ENCODE data around the gene ORM2. TPM values are rescaled to one million over a fixed set of nuclear protein-coding genes. Genes with fewer than 3 reads are reported as not detected.
A peak's percentile ranks its signal among the peaks of the same experiment; 100 is the strongest.

The ORM2 gene
- total RNA-seq, 1 donor from 2014 or later, result not detected

GRCh38 chr9:114370251-114370967 is 40.7 kb downstream of the ORM2 start:
- H3K27ac Mint-ChIP-seq (ENCODE audit: unreplicated experiment), result peak overlapping the region; percentile 49
- no peaks in the 10 kb centered on the region for H3K27me3 Mint-ChIP-seq (ENCODE audit: low read depth)

GRCh38 chr9:114370968-114371320 is 41.3 kb downstream of the ORM2 start:
- peak overlapping the region; percentile 49 for H3K27ac Mint-ChIP-seq (ENCODE audit: unreplicated experiment)

More at GRCh38 chr9:114370251-114370967, 40.7 kb downstream of the ORM2 start:
- peaks cover 37% of the 10 kb centered on the region for H3K4me1 Mint-ChIP-seq (ENCODE audit: low read depth)
- TF ChIP-seq CTCF (IDR thresholded peaks at IDR 0.05), result no peak
- no peaks in the 10 kb centered on the region for H3K9me3 Mint-ChIP-seq (ENCODE audit: low read depth)
- peak; percentile 40 for DNase-seq (ENCODE audit: low spot score)
- no peak overlapping the region for H3K4me3 Mint-ChIP-seq (ENCODE audit: unreplicated experiment)
- peaks cover 29% of the 10 kb centered on the region for H3K36me3 Mint-ChIP-seq (ENCODE audit: low read depth)

GRCh38 chr9:114371343-114371944 is 41.8 kb downstream of the ORM2 start:
- DNase-seq (ENCODE audit: low spot score), result peak; percentile 54

More at GRCh38 chr9:114370968-114371320, 41.3 kb downstream of the ORM2 start:
- H3K9me3 Mint-ChIP-seq (ENCODE audit: low read depth), result no peaks in the 10 kb centered on the region
- H3K4me1 Mint-ChIP-seq (ENCODE audit: low read depth), result peaks cover 33% of the 10 kb centered on the region
- H3K27me3 Mint-ChIP-seq (ENCODE audit: low read depth), result no peaks in the 10 kb centered on the region
- no peak overlapping the region for H3K4me3 Mint-ChIP-seq (ENCODE audit: unreplicated experiment)
- DNase-seq (ENCODE audit: low spot score), result peak; percentile 77
- TF ChIP-seq CTCF (IDR thresholded peaks at IDR 0.05), result no peak
- peaks cover 29% of the 10 kb centered on the region for H3K36me3 Mint-ChIP-seq (ENCODE audit: low read depth)

GRCh38 chr9:114371973-114372917 is 42.6 kb downstream of the ORM2 start:
- peaks cover 33% of the 10 kb centered on the region for H3K36me3 Mint-ChIP-seq (ENCODE audit: low read depth)
- H3K27me3 Mint-ChIP-seq (ENCODE audit: low read depth), result no peaks in the 10 kb centered on the region
- peaks cover 20% of the 10 kb centered on the region for H3K4me1 Mint-ChIP-seq (ENCODE audit: low read depth)
- peak overlapping the region; percentile 32 for H3K27ac Mint-ChIP-seq (ENCODE audit: unreplicated experiment)
- no peak for TF ChIP-seq CTCF (IDR thresholded peaks at IDR 0.05)
- no peak overlapping the region for H3K4me3 Mint-ChIP-seq (ENCODE audit: unreplicated experiment)
- DNase-seq (ENCODE audit: low spot score), result no peak
- no peaks in the 10 kb centered on the region for H3K9me3 Mint-ChIP-seq (ENCODE audit: low read depth)

More at GRCh38 chr9:114371343-114371944, 41.8 kb downstream of the ORM2 start:
- Mint-ChIP-seq H3K4me1 (ENCODE audit: low read depth) (peaks cover 28% of the 10 kb centered on the region), H3K27me3 (ENCODE audit: low read depth) (no peaks in the 10 kb centered on the region), H3K27ac (ENCODE audit: unreplicated experiment) (no peak overlapping the region), H3K4me3 (ENCODE audit: unreplicated experiment) (no peak overlapping the region), H3K9me3 (ENCODE audit: low read depth) (no peaks in the 10 kb centered on the region), H3K36me3 (ENCODE audit: low read depth) (peaks cover 29% of the 10 kb centered on the region)
- no peak for TF ChIP-seq CTCF (IDR thresholded peaks at IDR 0.05)

GRCh38 chr9:114372921-114373448 is 43.3 kb downstream of the ORM2 start:
- H3K4me3 Mint-ChIP-seq (ENCODE audit: unreplicated experiment), result no peak overlapping the region
- TF ChIP-seq CTCF (IDR thresholded peaks at IDR 0.05), result no peak
- H3K36me3 Mint-ChIP-seq (ENCODE audit: low read depth), result peaks cover 38% of the 10 kb centered on the region
- H3K9me3 Mint-ChIP-seq (ENCODE audit: low read depth), result no peaks in the 10 kb centered on the region
- H3K27me3 Mint-ChIP-seq (ENCODE audit: low read depth), result no peaks in the 10 kb centered on the region
- DNase-seq (ENCODE audit: low spot score), result no peak
- H3K27ac Mint-ChIP-seq (ENCODE audit: unreplicated experiment), result no peak overlapping the region
- peaks cover 12% of the 10 kb centered on the region for H3K4me1 Mint-ChIP-seq (ENCODE audit: low read depth)

Measured in chondrocyte (in vitro differentiated cells).